Fibroblast of lung (primary cell): ENCODE data around the gene MAN1A1. TPM values are rescaled to one million over a fixed set of nuclear protein-coding genes. Genes with fewer than 3 reads are reported as not detected.

Experiments used
- DNase-seq, 2 donors: peaks; one replicate each; pipeline versions ENCODE4 v3.0.0 to v3.0.0-alpha.2; 2010; ENCODE audit warnings: low read depth in 2 of 2
- H2AFZ ChIP-seq: 2 replicates; pipeline ENCODE4 v1.5.1; 2012; ENCODE audit warnings: low read length, control low read depth, inconsistent platforms
- H3K27ac ChIP-seq: 2 replicates; pipeline ENCODE4 v1.5.1; 2011; ENCODE audit warnings: low read length, control low read depth; ENCODE audit not compliant: insufficient read depth
- H3K27me3 ChIP-seq: 2 replicates; pipeline ENCODE4 v1.5.1; 2011; ENCODE audit warnings: mild to moderate bottlenecking, low read length; ENCODE audit not compliant: control insufficient read depth, insufficient read depth
- H3K36me3 ChIP-seq: 2 replicates; pipeline ENCODE4 v1.5.1; 2011; ENCODE audit warnings: low read length; ENCODE audit not compliant: control insufficient read depth, insufficient read depth
- H3K4me1 ChIP-seq: 2 replicates; pipeline ENCODE4 v1.5.1; 2011; ENCODE audit warnings: low read length; ENCODE audit not compliant: control insufficient read depth, insufficient read depth; ENCODE audit errors: extremely low read depth
- H3K4me2 ChIP-seq: 2 replicates; pipeline ENCODE4 v1.5.1; 2011; ENCODE audit warnings: low read length, control low read depth; ENCODE audit not compliant: insufficient read depth; ENCODE audit errors: extremely low read depth
- H3K4me3 ChIP-seq, 4 experiments: fragments of 200-600 bp in 1 of 4; sonication (generic) in 1 of 4; replicated peaks in 1 of 4; 2 replicates each; pipeline ENCODE4 v1.5.1; 2011 to 2016; ENCODE audit warnings: low read length in 4 of 4, low read depth in 3 of 4, mild to moderate bottlenecking in 3 of 4, control low read depth in 2 of 4, inconsistent platforms in 1 of 4, mixed read lengths in 1 of 4; ENCODE audit not compliant: insufficient read depth in 1 of 4; ENCODE audit errors: control extremely low read depth in 1 of 4
- H3K79me2 ChIP-seq: 2 replicates; pipeline ENCODE4 v1.5.1; 2012; ENCODE audit warnings: mild to moderate bottlenecking, low read length, inconsistent platforms; ENCODE audit not compliant: control insufficient read depth, insufficient read depth
- H3K9ac ChIP-seq: 2 replicates; pipeline ENCODE4 v1.5.1; 2011; ENCODE audit warnings: mild to moderate bottlenecking, low read length, control low read depth; ENCODE audit not compliant: insufficient read depth
- H3K9me3 ChIP-seq: 2 replicates; pipeline ENCODE4 v1.5.1; 2012; ENCODE audit warnings: low read depth, low read length; ENCODE audit not compliant: control insufficient read depth, insufficient read depth
- H4K20me1 ChIP-seq: 2 replicates; pipeline ENCODE4 v1.5.1; 2011; ENCODE audit warnings: low read length; ENCODE audit not compliant: control insufficient read depth, insufficient read depth; ENCODE audit errors: extremely low read depth
- EZH2 ChIP-seq: IDR thresholded peaks from 2 replicates; pipeline ENCODE4 v1.5.1; 2012; ENCODE audit warnings: low read length, control low read depth, mild to moderate bottlenecking; ENCODE audit errors: missing control alignments
- polyA plus RNA-seq, 2 donors: library from polyadenylated mRNA; depleted of rRNA in 1 of 2; stranded (reverse) in 1 of 2; unstranded in 1 of 2; fragments of >200 nt; gene quantifications; 2 replicates each; pipeline ENCODE4 v1.2.1, GENCODE V29; 2011 to 2012; ENCODE audit warnings: missing spikeins in 1 of 2
- total RNA-seq: library from RNA; depleted of rRNA; stranded (reverse); fragments of >200 nt; gene quantifications from 2 replicates; pipeline ENCODE4 v1.2.1, GENCODE V29; 2014
- TF ChIP-seq, protein P1 (sequence below), 2 donors: IDR thresholded peaks in 1 of 2; conservative IDR thresholded peaks in 1 of 2; 1 replicate in 1 of 2; 2 replicates in 1 of 2; pipeline ENCODE4 v1.5.1; 2011 to 2012; ENCODE audit warnings: low read length in 2 of 2, control low read depth in 1 of 2, inconsistent platforms in 1 of 2, low read depth in 1 of 2, mild to moderate bottlenecking in 1 of 2

MAN1A1 gene
- total and polyA plus RNA-seq, 2 donors (not counting 1 experiment from before 2014, with no cell fraction given) = 39.5 to 120 TPM

- Histone ChIP-seq H3K9me3 (no peaks in the 10 kb centered on the region), H3K79me2 (no peaks in the 10 kb centered on the region), H3K27me3 (no peaks in the 10 kb centered on the region), H3K9ac (no peak overlapping the region), H3K4me1 (peaks cover 3% of the 10 kb centered on the region), H4K20me1 (no peaks in the 10 kb centered on the region), H3K4me3 (no peak overlapping the region), H3K4me2 (no peak overlapping the region), H2AFZ (no peak overlapping the region), H3K27ac (no peak overlapping the region), H3K36me3 (no peaks in the 10 kb centered on the region)
- DNase-seq = no peak
- TF ChIP-seq, protein P1, sequence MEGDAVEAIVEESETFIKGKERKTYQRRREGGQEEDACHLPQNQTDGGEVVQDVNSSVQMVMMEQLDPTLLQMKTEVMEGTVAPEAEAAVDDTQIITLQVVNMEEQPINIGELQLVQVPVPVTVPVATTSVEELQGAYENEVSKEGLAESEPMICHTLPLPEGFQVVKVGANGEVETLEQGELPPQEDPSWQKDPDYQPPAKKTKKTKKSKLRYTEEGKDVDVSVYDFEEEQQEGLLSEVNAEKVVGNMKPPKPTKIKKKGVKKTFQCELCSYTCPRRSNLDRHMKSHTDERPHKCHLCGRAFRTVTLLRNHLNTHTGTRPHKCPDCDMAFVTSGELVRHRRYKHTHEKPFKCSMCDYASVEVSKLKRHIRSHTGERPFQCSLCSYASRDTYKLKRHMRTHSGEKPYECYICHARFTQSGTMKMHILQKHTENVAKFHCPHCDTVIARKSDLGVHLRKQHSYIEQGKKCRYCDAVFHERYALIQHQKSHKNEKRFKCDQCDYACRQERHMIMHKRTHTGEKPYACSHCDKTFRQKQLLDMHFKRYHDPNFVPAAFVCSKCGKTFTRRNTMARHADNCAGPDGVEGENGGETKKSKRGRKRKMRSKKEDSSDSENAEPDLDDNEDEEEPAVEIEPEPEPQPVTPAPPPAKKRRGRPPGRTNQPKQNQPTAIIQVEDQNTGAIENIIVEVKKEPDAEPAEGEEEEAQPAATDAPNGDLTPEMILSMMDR (conservative IDR thresholded peaks at IDR 0.05 in 1 of 2, IDR thresholded peaks at IDR 0.05 in 1 of 2; ENCODE audit: low read depth in 1 of 2, low read length in 2 of 2) = no peak
- no peak for TF ChIP-seq EZH2
Observed at GRCh38 chr6:119306396-119306968, 43.1 kb downstream of the MAN1A1 start.

DNA sequence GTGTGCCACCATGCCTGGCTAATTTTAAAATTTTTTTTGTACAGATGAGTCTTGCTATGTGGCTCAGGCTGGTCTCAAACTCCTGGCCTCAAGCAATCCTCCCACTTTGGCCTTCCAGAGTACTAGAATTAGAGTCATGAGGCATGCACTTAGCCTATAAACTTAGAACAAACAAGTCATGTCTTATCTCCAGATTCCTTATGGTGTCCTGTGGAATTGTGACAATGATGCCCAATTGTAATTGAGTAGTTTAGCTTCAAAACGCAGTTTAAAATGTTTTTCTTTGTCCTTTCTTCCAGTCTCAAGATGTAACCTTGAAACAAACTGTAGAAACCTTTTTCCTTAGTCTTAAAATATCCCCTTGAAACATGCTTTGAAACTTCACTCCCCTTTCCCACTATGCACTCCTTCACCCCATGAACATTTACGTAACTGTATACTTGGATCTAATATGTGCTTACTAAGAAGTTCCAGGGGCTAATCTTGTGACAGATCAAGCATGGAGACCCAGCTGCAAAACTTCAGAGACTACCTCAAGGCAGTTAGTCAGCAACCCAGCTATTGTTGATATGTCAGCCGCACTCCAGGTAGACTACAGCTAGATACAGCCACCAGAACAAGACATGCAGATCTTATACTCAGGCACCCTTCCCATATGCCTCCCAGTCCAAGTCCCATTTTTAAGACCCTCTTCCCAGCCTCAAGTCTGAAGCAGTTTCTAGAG is 46.2 kb downstream of the MAN1A1 start:
- no peak overlapping the region for H2AFZ ChIP-seq
- no peaks in the 10 kb centered on the region for H3K27me3 ChIP-seq
- DNase-seq = peak in 1 of 2 donors; percentile 15
- H3K9ac ChIP-seq = no peak overlapping the region
- no peak overlapping the region for H3K27ac ChIP-seq
- no peaks in the 10 kb centered on the region for H3K9me3 ChIP-seq
- H3K36me3 ChIP-seq = no peaks in the 10 kb centered on the region
- H3K4me2 ChIP-seq = no peak overlapping the region
- no peaks in the 10 kb centered on the region for H3K4me1 ChIP-seq
- no peak overlapping the region for H3K4me3 ChIP-seq
- no peak for TF ChIP-seq EZH2
- TF ChIP-seq, protein P1 (conservative IDR thresholded peaks at IDR 0.05 in 1 of 2, IDR thresholded peaks at IDR 0.05 in 1 of 2; ENCODE audit: low read depth in 1 of 2, low read length in 2 of 2) = no peak
- no peaks in the 10 kb centered on the region for H3K79me2 ChIP-seq
- no peaks in the 10 kb centered on the region for H4K20me1 ChIP-seq

GRCh38 chr6:119301429-119301828 is 48.1 kb downstream of the MAN1A1 start:
- H3K9me3 ChIP-seq = no peaks in the 10 kb centered on the region
- H3K9ac ChIP-seq = no peak overlapping the region
- H3K27me3 ChIP-seq = no peaks in the 10 kb centered on the region
- DNase-seq = no peak
- no peaks in the 10 kb centered on the region for H3K4me1 ChIP-seq
- no peak overlapping the region for H2AFZ ChIP-seq
- TF ChIP-seq, protein P1 (conservative IDR thresholded peaks at IDR 0.05 in 1 of 2, IDR thresholded peaks at IDR 0.05 in 1 of 2; ENCODE audit: low read depth in 1 of 2, low read length in 2 of 2) = no peak
- no peak for TF ChIP-seq EZH2
- H3K36me3 ChIP-seq = no peaks in the 10 kb centered on the region
- H3K79me2 ChIP-seq = no peaks in the 10 kb centered on the region
- no peak overlapping the region for H3K4me3 ChIP-seq
- H3K27ac ChIP-seq = no peak overlapping the region
- no peak overlapping the region for H3K4me2 ChIP-seq
- H4K20me1 ChIP-seq = no peaks in the 10 kb centered on the region
